CD14-positive monocyte (primary cell): Measurements from ENCODE around the gene IPPK. TPM values are rescaled to one million over a fixed set of nuclear protein-coding genes. Genes with fewer than 3 reads are reported as not detected.

Source experiments
- DNase-seq, 3 donors: peaks; one replicate each; pipeline ENCODE4 v3.0.0-alpha.2; 2011 to 2022
- H2AFZ ChIP-seq: 2 replicates; pipeline ENCODE4 v1.6.0; 2012; ENCODE audit warnings: mild to moderate bottlenecking, low read depth, low read length, inconsistent platforms; ENCODE audit not compliant: insufficient read depth, poor library complexity, severe bottlenecking
- H3K27ac ChIP-seq, 2 donors: 1 replicate in 1 of 2; 2 replicates in 1 of 2; pipeline ENCODE4 v1.5.1; 2012 to 2013; ENCODE audit warnings: low read length in 2 of 2, control low read depth in 1 of 2, inconsistent platforms in 1 of 2, low read depth in 1 of 2, mild to moderate bottlenecking in 1 of 2
- H3K27me3 ChIP-seq, 2 donors: one replicate each; pipeline versions ENCODE4 v1.6.0 to v1.6.1; 2011 to 2013; ENCODE audit warnings: low read length in 2 of 2; ENCODE audit not compliant: control insufficient read depth in 2 of 2, insufficient read depth in 2 of 2
- H3K36me3 ChIP-seq, 2 donors: replicated peaks in 1 of 2; 1 replicate in 1 of 2; 2 replicates in 1 of 2; pipeline versions ENCODE4 v1.5.1 to v1.6.1; 2012 to 2013; ENCODE audit warnings: low read length in 2 of 2, control low read depth in 1 of 2, inconsistent platforms in 1 of 2, mild to moderate bottlenecking in 1 of 2; ENCODE audit not compliant: insufficient read depth in 2 of 2, control insufficient read depth in 1 of 2
- H3K4me1 ChIP-seq, 2 donors: 1 replicate in 1 of 2; 2 replicates in 1 of 2; pipeline versions ENCODE4 v1.5.1 to v1.6.1; 2012 to 2013; ENCODE audit warnings: low read length in 2 of 2, control low read depth in 1 of 2, inconsistent platforms in 1 of 2, mild to moderate bottlenecking in 1 of 2, moderate library complexity in 1 of 2; ENCODE audit not compliant: insufficient read depth in 2 of 2, control insufficient read depth in 1 of 2
- H3K4me2 ChIP-seq: replicated peaks from 2 replicates; pipeline ENCODE3; 2012; ENCODE audit warnings: low read length, moderate library complexity, mild to moderate bottlenecking; ENCODE audit not compliant: poor library complexity, severe bottlenecking; ENCODE audit errors: extremely low read depth
- H3K4me3 ChIP-seq, 3 experiments: fragments of 200-600 bp in 1 of 3; sonication (generic) in 1 of 3; replicated peaks in 1 of 3; 1 replicate in 2 of 3; 2 replicates in 1 of 3; pipeline ENCODE4 v1.5.1; 2011 to 2013; ENCODE audit warnings: low read length in 3 of 3, mild to moderate bottlenecking in 3 of 3, control low read depth in 2 of 3, low read depth in 2 of 3, inconsistent platforms in 1 of 3, moderate library complexity in 1 of 3
- H3K79me2 ChIP-seq: 2 replicates; pipeline ENCODE4 v1.6.0; 2012; ENCODE audit warnings: mild to moderate bottlenecking, control low read depth, inconsistent platforms, low read length, moderate library complexity; ENCODE audit not compliant: insufficient read depth
- H3K9ac ChIP-seq: 2 replicates; pipeline ENCODE4 v1.6.0; 2017; ENCODE audit warnings: low read length, mild to moderate bottlenecking; ENCODE audit not compliant: insufficient read depth, poor library complexity, severe bottlenecking
- H3K9me3 ChIP-seq, 2 donors: replicated peaks in 1 of 2; 1 replicate in 1 of 2; 2 replicates in 1 of 2; pipeline versions ENCODE4 v1.5.1 to v1.6.1; 2012 to 2013; ENCODE audit warnings: low read length in 2 of 2, control low read depth in 1 of 2; ENCODE audit not compliant: control insufficient read depth in 1 of 2, insufficient read depth in 1 of 2
- H4K20me1 ChIP-seq: 2 replicates; pipeline ENCODE4 v1.6.0; 2012; ENCODE audit warnings: mild to moderate bottlenecking, low read length, control low read depth, moderate library complexity; ENCODE audit not compliant: insufficient read depth
- H3K27ac Mint-ChIP-seq, 7 donors: one replicate each; pipeline ENCODE4 v1.8.0; 2020; ENCODE audit warnings: mild to moderate bottlenecking in 7 of 7, mixed read lengths in 7 of 7, moderate library complexity in 6 of 7, inconsistent platforms in 2 of 7
- H3K27me3 Mint-ChIP-seq, 3 donors: one replicate each; pipeline ENCODE4 v1.8.0; 2021 to 2022; ENCODE audit warnings: low read depth in 3 of 3, mild to moderate bottlenecking in 3 of 3, mixed read lengths in 3 of 3, moderate library complexity in 3 of 3, inconsistent platforms in 1 of 3
- H3K36me3 Mint-ChIP-seq, 2 donors: one replicate each; pipeline ENCODE4 v1.8.0; 2020; ENCODE audit warnings: mixed read lengths in 2 of 2, inconsistent platforms in 1 of 2, mild to moderate bottlenecking in 1 of 2
- H3K4me1 Mint-ChIP-seq: one replicate; pipeline ENCODE4 v1.8.0; 2020; ENCODE audit warnings: mild to moderate bottlenecking, mixed read lengths
- H3K4me3 Mint-ChIP-seq, 2 donors: one replicate each; pipeline ENCODE4 v1.8.0; 2020; ENCODE audit warnings: mild to moderate bottlenecking in 2 of 2, mixed read lengths in 2 of 2, moderate library complexity in 1 of 2
- H3K9me3 Mint-ChIP-seq, 7 donors: one replicate each; pipeline ENCODE4 v1.8.0; 2020 to 2022; ENCODE audit warnings: mixed read lengths in 7 of 7, mild to moderate bottlenecking in 6 of 7, moderate library complexity in 6 of 7, inconsistent platforms in 2 of 7
- WGBS: methylation state at CpG from one replicate; pipeline ENCODE4 v1.1.5; 2013; ENCODE audit warnings: missing lambda C conversion rate; ENCODE audit not compliant: insufficient coverage; 5-methylcytosine and 5-hydroxymethylcytosine counted together
- intact Hi-C, 2 donors: fragments of 100-400 bp; cut with micrococcal nuclease; formaldehyde crosslinking; loops; one replicate each; pipeline versions ENCODE4 v1.15.0 to v1.15.1; 2023
- polyA plus RNA-seq, 3 donors: library from polyadenylated mRNA; depleted of rRNA in 1 of 3; unstranded in 2 of 3; stranded (reverse) in 1 of 3; fragments of 300-500 nt in 2 of 3; fragments of >200 nt in 1 of 3; fragmentation: Illumina TruSeq in 2 of 3; gene quantifications; 1 replicate in 2 of 3; 2 replicates in 1 of 3; pipeline ENCODE4 v1.2.3, GENCODE V29; 2012 to 2021
- TF ChIP-seq, protein P1 (sequence below): fragments of 200-600 bp; IDR thresholded peaks from one replicate; pipeline ENCODE4 v1.8.0; 2022; ENCODE audit warnings: antibody characterized with exemption, mild to moderate bottlenecking

The IPPK gene
- polyA plus RNA-seq, 3 donors: 1.9 to 11.6 (median 3.2) TPM

- Mint-ChIP-seq H3K27ac (no peak overlapping the region), H3K36me3 (no peaks in the 10 kb centered on the region), H3K4me1 (no peaks in the 10 kb centered on the region), H3K4me3 (no peak overlapping the region), H3K27me3 (peaks cover 2% of the 10 kb centered on the region in 3 donors), H3K9me3 (peaks cover 1 to 9% (median 3%) of the 10 kb centered on the region in 7 donors)
- no peak overlapping the region for H3K4me3 ChIP-seq
- 100% methylated on average over 4 of the region's 5 CpGs for WGBS
- H3K79me2 ChIP-seq: no peaks in the 10 kb centered on the region
- H3K4me1 ChIP-seq: no peaks in the 10 kb centered on the region
- TF ChIP-seq, protein P1, sequence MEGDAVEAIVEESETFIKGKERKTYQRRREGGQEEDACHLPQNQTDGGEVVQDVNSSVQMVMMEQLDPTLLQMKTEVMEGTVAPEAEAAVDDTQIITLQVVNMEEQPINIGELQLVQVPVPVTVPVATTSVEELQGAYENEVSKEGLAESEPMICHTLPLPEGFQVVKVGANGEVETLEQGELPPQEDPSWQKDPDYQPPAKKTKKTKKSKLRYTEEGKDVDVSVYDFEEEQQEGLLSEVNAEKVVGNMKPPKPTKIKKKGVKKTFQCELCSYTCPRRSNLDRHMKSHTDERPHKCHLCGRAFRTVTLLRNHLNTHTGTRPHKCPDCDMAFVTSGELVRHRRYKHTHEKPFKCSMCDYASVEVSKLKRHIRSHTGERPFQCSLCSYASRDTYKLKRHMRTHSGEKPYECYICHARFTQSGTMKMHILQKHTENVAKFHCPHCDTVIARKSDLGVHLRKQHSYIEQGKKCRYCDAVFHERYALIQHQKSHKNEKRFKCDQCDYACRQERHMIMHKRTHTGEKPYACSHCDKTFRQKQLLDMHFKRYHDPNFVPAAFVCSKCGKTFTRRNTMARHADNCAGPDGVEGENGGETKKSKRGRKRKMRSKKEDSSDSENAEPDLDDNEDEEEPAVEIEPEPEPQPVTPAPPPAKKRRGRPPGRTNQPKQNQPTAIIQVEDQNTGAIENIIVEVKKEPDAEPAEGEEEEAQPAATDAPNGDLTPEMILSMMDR: no peak
- no peaks in the 10 kb centered on the region for H3K36me3 ChIP-seq
- no peak overlapping the region for H3K9ac ChIP-seq
- DNase-seq: no peak
- H3K27me3 ChIP-seq: no peaks in the 10 kb centered on the region
- intact Hi-C loops: no loop called here
- no peak overlapping the region for H3K27ac ChIP-seq
- H3K4me2 ChIP-seq: no peak overlapping the region
- no peak overlapping the region for H2AFZ ChIP-seq
- H3K9me3 ChIP-seq: no peaks in the 10 kb centered on the region
- no peaks in the 10 kb centered on the region for H4K20me1 ChIP-seq
These were observed 15.1 kb upstream of the IPPK start for GRCh38 chr9:92685022-92685421.

- H3K9ac ChIP-seq: no peak overlapping the region
- Mint-ChIP-seq H3K36me3 (no peaks in the 10 kb centered on the region), H3K4me3 (no peak overlapping the region), H3K4me1 (no peaks in the 10 kb centered on the region), H3K27me3 (peaks cover 0 to 3% (median 2%) of the 10 kb centered on the region in 3 donors), H3K9me3 (peaks cover 0 to 3% (median 0%) of the 10 kb centered on the region in 7 donors), H3K27ac (no peak overlapping the region)
- no peaks in the 10 kb centered on the region for H3K9me3 ChIP-seq
- no peak overlapping the region for H3K4me2 ChIP-seq
- H3K79me2 ChIP-seq: no peaks in the 10 kb centered on the region
- no peaks in the 10 kb centered on the region for H3K36me3 ChIP-seq
- no peak overlapping the region for H2AFZ ChIP-seq
- no peak overlapping the region for H3K27ac ChIP-seq
- H3K27me3 ChIP-seq: no peaks in the 10 kb centered on the region
- intact Hi-C loops: no loop called here
- no peak for DNase-seq
- H3K4me1 ChIP-seq: no peaks in the 10 kb centered on the region
- no peaks in the 10 kb centered on the region for H4K20me1 ChIP-seq
- TF ChIP-seq, protein P1: no peak
- 94% methylated on average over 4 of the region's 8 CpGs for WGBS
- no peak overlapping the region for H3K4me3 ChIP-seq
These were observed 12.3 kb upstream of the IPPK start for GRCh38 chr9:92682269-92682668.
